ENCODE data around the gene ITGAV. TPM values are rescaled to one million over a fixed set of nuclear protein-coding genes. Genes with fewer than 3 reads are reported as not detected.

ITGAV gene
- total and polyA plus RNA-seq, 2 donors (not counting 3 experiments of a cell fraction or from before 2014, with no cell fraction given), result 61.8 to 131 TPM

DNA sequence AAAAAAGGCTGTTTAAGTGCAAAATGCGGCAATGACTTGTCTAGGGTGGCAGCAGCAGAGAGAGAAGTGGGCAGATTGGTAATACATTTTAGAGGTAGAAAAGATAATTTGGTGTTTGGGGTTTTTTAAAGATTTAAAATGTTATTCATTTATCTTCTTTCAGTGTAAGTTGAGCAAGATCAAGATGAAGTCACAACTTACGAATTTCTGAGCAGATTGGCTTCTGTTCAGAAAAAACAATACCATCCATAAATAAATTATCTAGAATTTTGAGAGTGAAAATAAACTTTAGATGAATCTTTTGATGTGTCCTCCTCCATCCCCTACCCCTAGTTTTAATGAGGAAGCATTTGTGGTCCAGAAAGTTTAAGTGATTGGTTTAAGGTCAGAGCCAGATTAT, 56.1 kb downstream of the ITGAV start:
- Histone ChIP-seq H3K9ac (replicated peaks; ENCODE audit: extremely low read depth, insufficient read depth, low read length) (no peak overlapping the region), H3K9me1 (replicated peaks; ENCODE audit: control insufficient read depth, extremely low read depth, insufficient read depth, low read length) (no peaks in the 10 kb centered on the region), H4K20me1 (replicated peaks; ENCODE audit: control insufficient read depth, extremely low read depth, insufficient read depth, low read length) (no peaks in the 10 kb centered on the region), H3K36me3 (ENCODE audit: control insufficient read depth in 2 of 2, extremely low read depth in 1 of 2, insufficient read depth in 2 of 2, low read length in 2 of 2) (peaks cover 12 to 23% of the 10 kb centered on the region in 2 experiments), H3K9me3 (replicated peaks; ENCODE audit: control insufficient read depth, insufficient read depth, low read length) (no peaks in the 10 kb centered on the region), H3K4me3 (replicated peaks in 1 of 3; ENCODE audit: insufficient read depth in 1 of 3, low read depth in 1 of 3, low read length in 3 of 3) (no peak overlapping the region), H3K4me2 (ENCODE audit: insufficient read depth, low read length) (no peak overlapping the region), H3K27me3 (ENCODE audit: control insufficient read depth in 2 of 2, insufficient read depth in 2 of 2, low read length in 2 of 2) (no peaks in the 10 kb centered on the region), H3K27ac (ENCODE audit: insufficient read depth, low read depth, low read length) (no peak overlapping the region), H3K4me1 (ENCODE audit: control insufficient read depth, extremely low read depth, insufficient read depth, low read length) (no peaks in the 10 kb centered on the region), H3K79me2 (ENCODE audit: control insufficient read depth, insufficient read depth, low read length) (no peaks in the 10 kb centered on the region), H2AFZ (ENCODE audit: low read depth, low read length) (no peak overlapping the region)
- POLR2A ChIA-PET, result no interaction called here
- FAIRE-seq, result no peak
- CTCF ChIA-PET, result no interaction called here
- no peak for DNase-seq (ENCODE audit: low read depth, low spot score)
- intact Hi-C loops (cut with micrococcal nuclease) (loop anchor here (10.0 kb wide), 1 partner anchor 381 kb away; no protein-coding TSS in a partner anchor), dilution Hi-C loops (cut with MboI; ENCODE audit: extremely low pct_ligation_motif_present, low sequenced_read_pairs) (no loop called here)
- TF ChIP-seq, protein P1, sequence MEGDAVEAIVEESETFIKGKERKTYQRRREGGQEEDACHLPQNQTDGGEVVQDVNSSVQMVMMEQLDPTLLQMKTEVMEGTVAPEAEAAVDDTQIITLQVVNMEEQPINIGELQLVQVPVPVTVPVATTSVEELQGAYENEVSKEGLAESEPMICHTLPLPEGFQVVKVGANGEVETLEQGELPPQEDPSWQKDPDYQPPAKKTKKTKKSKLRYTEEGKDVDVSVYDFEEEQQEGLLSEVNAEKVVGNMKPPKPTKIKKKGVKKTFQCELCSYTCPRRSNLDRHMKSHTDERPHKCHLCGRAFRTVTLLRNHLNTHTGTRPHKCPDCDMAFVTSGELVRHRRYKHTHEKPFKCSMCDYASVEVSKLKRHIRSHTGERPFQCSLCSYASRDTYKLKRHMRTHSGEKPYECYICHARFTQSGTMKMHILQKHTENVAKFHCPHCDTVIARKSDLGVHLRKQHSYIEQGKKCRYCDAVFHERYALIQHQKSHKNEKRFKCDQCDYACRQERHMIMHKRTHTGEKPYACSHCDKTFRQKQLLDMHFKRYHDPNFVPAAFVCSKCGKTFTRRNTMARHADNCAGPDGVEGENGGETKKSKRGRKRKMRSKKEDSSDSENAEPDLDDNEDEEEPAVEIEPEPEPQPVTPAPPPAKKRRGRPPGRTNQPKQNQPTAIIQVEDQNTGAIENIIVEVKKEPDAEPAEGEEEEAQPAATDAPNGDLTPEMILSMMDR (IDR thresholded peaks at IDR 0.05; ENCODE audit: extremely low read depth in 1 of 2, insufficient read depth in 1 of 2, low read depth in 1 of 2, low read length in 2 of 2), result no peak
- TF ChIP-seq GATA2 (IDR thresholded peaks at IDR 0.05; ENCODE audit: insufficient read depth, insufficient read length, low read depth, low read length) (no peak), POLR2A (IDR thresholded peaks at IDR 0.05; ENCODE audit: low read depth, low read length) (no peak), FOS (IDR thresholded peaks at IDR 0.05; ENCODE audit: borderline replicate concordance, insufficient read depth, low read length) (no peak), EZH2 (IDR thresholded peaks at IDR 0.05; ENCODE audit: borderline replicate concordance, low read depth, low read length, severe bottlenecking) (no peak), POLR2AphosphoS5 (IDR thresholded peaks at IDR 0.05; ENCODE audit: insufficient read depth, low read depth, low read length) (no peak), MYC (IDR thresholded peaks at IDR 0.05; ENCODE audit: low read depth, low read length) (no peak), JUN (IDR thresholded peaks at IDR 0.05; ENCODE audit: borderline replicate concordance, insufficient read depth, insufficient read length, low read depth) (no peak)
- TF ChIP-seq, protein P2, sequence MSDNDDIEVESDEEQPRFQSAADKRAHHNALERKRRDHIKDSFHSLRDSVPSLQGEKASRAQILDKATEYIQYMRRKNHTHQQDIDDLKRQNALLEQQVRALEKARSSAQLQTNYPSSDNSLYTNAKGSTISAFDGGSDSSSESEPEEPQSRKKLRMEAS (IDR thresholded peaks at IDR 0.05; ENCODE audit: insufficient read depth, insufficient read length), result no peak
- no TSS peak for BruUV-seq (replicated peaks)
